Endothelial cell of umbilical vein (primary cell): Measurements from ENCODE around the gene COX5B. TPM values are rescaled to one million over a fixed set of nuclear protein-coding genes. Genes with fewer than 3 reads are reported as not detected.

ENCODE experiments used
- BruUV-seq: library from RNA; stranded (reverse); fragments of 400-500 nt; replicated peaks from 2 replicates; lab custom pipeline; 2021; lab: Mats Ljungman, UMichigan
- CTCF ChIA-PET: fragments of 300-600, 350-600 bp; sonication (Branson Sonifier 250); formaldehyde crosslinking; loops from one replicate; lab custom pipeline; 2021; ENCODE audit warnings: antibody characterized with exemption, inconsistent platforms; lab: Charles Lee
- POLR2A ChIA-PET: fragments of 300-600, 350-600 bp; sonication (Branson Sonifier 250); formaldehyde crosslinking; loops from one replicate; lab custom pipeline; 2021; ENCODE audit warnings: antibody characterized with exemption, inconsistent platforms; lab: Charles Lee
- DNase-seq: peaks from one replicate; pipeline ENCODE4 v3.0.0-alpha.2; 2011; ENCODE audit warnings: low read depth, low spot score
- FAIRE-seq: peaks from 2 replicates; lab custom pipeline; 2011; peaks lifted over from hg19 to GRCh38; lab: Jason Lieb, UNC
- H2AFZ ChIP-seq: 2 replicates; pipeline ENCODE4 v1.6.0; 2012; ENCODE audit warnings: low read depth, low read length, control low read depth, inconsistent platforms
- H3K27ac ChIP-seq: 2 replicates; pipeline ENCODE4 v1.5.1; 2011; ENCODE audit warnings: low read depth, mild to moderate bottlenecking, control low read depth, low read length, moderate library complexity; ENCODE audit not compliant: insufficient read depth
- H3K27me3 ChIP-seq, 2 experiments: 2 replicates each; pipeline versions ENCODE4 v1.6.0 to v1.6.1; 2011; ENCODE audit warnings: low read length in 2 of 2, mixed read lengths in 1 of 2; ENCODE audit not compliant: control insufficient read depth in 2 of 2, insufficient read depth in 2 of 2
- H3K36me3 ChIP-seq, 2 experiments: 2 replicates in 1 of 2; 3 replicates in 1 of 2; pipeline ENCODE4 v1.5.1; 2011; ENCODE audit warnings: low read length in 2 of 2, mild to moderate bottlenecking in 1 of 2, moderate library complexity in 1 of 2; ENCODE audit not compliant: control insufficient read depth in 2 of 2, insufficient read depth in 2 of 2; ENCODE audit errors: extremely low read depth in 1 of 2
- H3K4me1 ChIP-seq: 3 replicates; pipeline ENCODE4 v1.5.1; 2011; ENCODE audit warnings: mild to moderate bottlenecking, low read length; ENCODE audit not compliant: control insufficient read depth, insufficient read depth; ENCODE audit errors: extremely low read depth
- H3K4me2 ChIP-seq: 2 replicates; pipeline ENCODE4 v1.6.1; 2011; ENCODE audit warnings: low read length, control low read depth, mixed read lengths; ENCODE audit not compliant: insufficient read depth
- H3K4me3 ChIP-seq, 3 experiments: fragments of 200-600 bp in 1 of 3; sonication (generic), shearing (Covaris generic) in 1 of 3; replicated peaks in 1 of 3; 2 replicates each; pipeline ENCODE4 v1.5.1; 2011 to 2016; ENCODE audit warnings: control low read depth in 3 of 3, low read length in 3 of 3, mild to moderate bottlenecking in 2 of 3, inconsistent platforms in 1 of 3, low read depth in 1 of 3, moderate library complexity in 1 of 3; ENCODE audit not compliant: insufficient read depth in 1 of 3
- H3K79me2 ChIP-seq: 2 replicates; pipeline ENCODE4 v1.6.0; 2012; ENCODE audit warnings: low read length, inconsistent platforms; ENCODE audit not compliant: control insufficient read depth, insufficient read depth
- H3K9ac ChIP-seq: replicated peaks from 2 replicates; pipeline ENCODE3; 2011; ENCODE audit warnings: low read length, control low read depth; ENCODE audit not compliant: insufficient read depth; ENCODE audit errors: extremely low read depth
- H3K9me1 ChIP-seq: replicated peaks from 3 replicates; pipeline ENCODE4 v1.6.0; 2011; ENCODE audit warnings: mild to moderate bottlenecking, low read length; ENCODE audit not compliant: control insufficient read depth, insufficient read depth; ENCODE audit errors: extremely low read depth
- H3K9me3 ChIP-seq: replicated peaks from 2 replicates; pipeline ENCODE4 v1.5.1; 2012; ENCODE audit warnings: low read length, inconsistent platforms; ENCODE audit not compliant: control insufficient read depth, insufficient read depth
- H4K20me1 ChIP-seq: replicated peaks from 2 replicates; pipeline ENCODE3; 2011; ENCODE audit warnings: mild to moderate bottlenecking, low read length; ENCODE audit not compliant: control insufficient read depth, insufficient read depth; ENCODE audit errors: extremely low read depth
- CTCF ChIP-seq, 2 donors: IDR thresholded peaks; 1 replicate in 1 of 2; 2 replicates in 1 of 2; pipeline ENCODE4 v1.5.1; 2011; ENCODE audit warnings: low read length in 2 of 2, mild to moderate bottlenecking in 2 of 2, moderate library complexity in 2 of 2, control low read depth in 1 of 2, inconsistent platforms in 1 of 2, low read depth in 1 of 2; ENCODE audit not compliant: insufficient read depth in 1 of 2; ENCODE audit errors: extremely low read depth in 1 of 2
- EZH2 ChIP-seq: IDR thresholded peaks from 2 replicates; pipeline ENCODE4 v1.6.1; 2012; ENCODE audit warnings: borderline replicate concordance, low read depth, mild to moderate bottlenecking, moderate library complexity, low read length, inconsistent platforms; ENCODE audit not compliant: severe bottlenecking
- FOS ChIP-seq: IDR thresholded peaks from 2 replicates; pipeline ENCODE4 v1.6.1; 2011; ENCODE audit warnings: mild to moderate bottlenecking, low read length, moderate library complexity, borderline replicate concordance; ENCODE audit not compliant: insufficient read depth
- GATA2 ChIP-seq: IDR thresholded peaks from 2 replicates; pipeline ENCODE4 v1.7.0; 2011; ENCODE audit warnings: low read depth, mild to moderate bottlenecking, moderate library complexity, mixed read lengths, low read length; ENCODE audit not compliant: insufficient read length, insufficient read depth
- JUN ChIP-seq: IDR thresholded peaks from 2 replicates; pipeline ENCODE4 v1.6.1; 2011; ENCODE audit warnings: borderline replicate concordance, low read depth; ENCODE audit not compliant: insufficient read length, insufficient read depth
- MAX ChIP-seq: IDR thresholded peaks from 2 replicates; pipeline ENCODE4 v1.6.1; 2011; ENCODE audit not compliant: insufficient read depth, insufficient read length
- MYC ChIP-seq: IDR thresholded peaks from one replicate; pipeline ENCODE4 v1.6.1; 2011; ENCODE audit warnings: mild to moderate bottlenecking, low read depth, low read length
- POLR2A ChIP-seq: IDR thresholded peaks from 2 replicates; pipeline ENCODE4 v1.6.1; 2012; ENCODE audit warnings: low read depth, mild to moderate bottlenecking, control low read depth, low read length
- POLR2AphosphoS5 ChIP-seq: IDR thresholded peaks from 2 replicates; pipeline ENCODE4 v1.6.1; 2012; ENCODE audit warnings: low read depth, mild to moderate bottlenecking, control low read depth, low read length, moderate library complexity; ENCODE audit not compliant: insufficient read depth
- dilution Hi-C: fragments of 300-500 bp; cut with MboI; formaldehyde crosslinking; loops from one replicate; pipeline ENCODE4 v1.15.0; 2019; ENCODE audit warnings: low sequenced_read_pairs; ENCODE audit not compliant: extremely low pct_ligation_motif_present
- intact Hi-C: fragments of 100-400 bp; cut with micrococcal nuclease; formaldehyde crosslinking; loops from one replicate; pipeline ENCODE4 v1.10.0; 2022
- polyA plus RNA-seq, 4 experiments: library from polyadenylated mRNA; depleted of rRNA in 3 of 4; stranded (reverse) in 3 of 4; unstranded in 1 of 4; fragments of >200 nt; gene quantifications; 2 replicates each; pipeline versions ENCODE4 v1.2.1 to v1.2.3, GENCODE V29; 2011 to 2012; ENCODE audit warnings: missing spikeins in 1 of 4
- total RNA-seq: library from RNA; stranded (reverse); gene quantifications from 2 replicates; pipeline ENCODE4 v1.2.3, GENCODE V29; 2021

The COX5B gene
- total and polyA plus RNA-seq, 2 donors (not counting 3 experiments of a cell fraction or from before 2014, with no cell fraction given): 167 to 329 TPM

- Histone ChIP-seq H3K27ac (no peak overlapping the region), H3K27me3 (no peaks in the 10 kb centered on the region), H3K4me1 (peaks cover 18% of the 10 kb centered on the region), H3K79me2 (peaks cover 13% of the 10 kb centered on the region), H3K9me1 (no peaks in the 10 kb centered on the region), H3K36me3 (peaks cover 0 to 20% of the 10 kb centered on the region in 2 experiments), H4K20me1 (no peaks in the 10 kb centered on the region), H2AFZ (no peak overlapping the region), H3K9me3 (no peaks in the 10 kb centered on the region), H3K9ac (no peak overlapping the region), H3K4me3 (no peak overlapping the region), H3K4me2 (no peak overlapping the region)
- DNase-seq: no peak
- CTCF ChIA-PET: no interaction called here
- dilution Hi-C loops (no loop called here), intact Hi-C loops (no loop called here)
- POLR2A ChIA-PET: no interaction called here
- FAIRE-seq: no peak
- no TSS peak for BruUV-seq
- TF ChIP-seq FOS (no peak), POLR2AphosphoS5 (peak; percentile 11)
Measured at GRCh38 chr2:97657986-97658690, 12.3 kb downstream of the COX5B start.

GRCh38 chr2:97658691-97659157 lies 12.9 kb downstream of the COX5B start:
- dilution Hi-C loops (no loop called here), intact Hi-C loops (no loop called here)
- no peaks in the 10 kb centered on the region for H4K20me1 ChIP-seq
- FAIRE-seq (no peak), DNase-seq (no peak)
- ChIA-PET CTCF (no interaction called here), POLR2A (no interaction called here)
- H3K9me3 ChIP-seq: no peaks in the 10 kb centered on the region
- no peak overlapping the region for H2AFZ ChIP-seq
- H3K9me1 ChIP-seq: no peaks in the 10 kb centered on the region
- peaks cover 13% of the 10 kb centered on the region for H3K79me2 ChIP-seq
- H3K36me3 ChIP-seq: peaks cover 0 to 20% of the 10 kb centered on the region in 2 experiments
- no peak overlapping the region for H3K27ac ChIP-seq
- H3K4me3 ChIP-seq: no peak overlapping the region
- H3K9ac ChIP-seq: no peak overlapping the region
- H3K4me2 ChIP-seq: no peak overlapping the region
- no peaks in the 10 kb centered on the region for H3K27me3 ChIP-seq
- TF ChIP-seq MYC (no peak), POLR2A (no peak), JUN (no peak), EZH2 (no peak), MAX (no peak), CTCF (IDR thresholded peaks at IDR 0.05; ENCODE audit: extremely low read depth in 1 of 2, insufficient read depth in 1 of 2, low read depth in 1 of 2, low read length in 2 of 2) (no peak), GATA2 (no peak), FOS (no peak)
- BruUV-seq: no TSS peak
- H3K4me1 ChIP-seq: peaks cover 18% of the 10 kb centered on the region
